HEK293 (cell line): Measurements from ENCODE around the gene USE1.

Experiments used
- CTCF ChIA-PET: fragments of 350-600 bp; formaldehyde crosslinking; extraction: SDS; loops from one replicate; lab custom pipeline; 2021; ENCODE audit warnings: antibody characterized with exemption; lab: Yijun Ruan, JAX
- POLR2A ChIA-PET: fragments of 300-600 bp; formaldehyde crosslinking; extraction: SDS; loops from one replicate; lab custom pipeline; 2020; ENCODE audit warnings: antibody characterized with exemption, inconsistent platforms; lab: Yijun Ruan, JAX
- H3K27ac ChIP-seq: fragments of 200-500 bp; sonication (Bioruptor generic); 2 replicates; pipeline ENCODE4 v1.5.1; 2014; ENCODE audit warnings: low read depth, low read length, control low read depth, inconsistent platforms; ENCODE audit errors: extremely low read depth
- H3K36me3 ChIP-seq, 2 experiments: fragments of 200-500 bp in 1 of 2; sonication (Bioruptor generic) in 1 of 2; 1 replicate in 1 of 2; 2 replicates in 1 of 2; pipeline ENCODE4 v1.5.1; 2014 to 2017; ENCODE audit warnings: inconsistent platforms in 2 of 2, low read length in 2 of 2; ENCODE audit not compliant: control insufficient read depth in 2 of 2, insufficient read depth in 1 of 2
- H3K4me1 ChIP-seq: fragments of 200-500 bp; sonication (Bioruptor generic); 2 replicates; pipeline ENCODE4 v1.5.1; 2014; ENCODE audit warnings: mild to moderate bottlenecking, low read length, inconsistent platforms; ENCODE audit not compliant: control insufficient read depth, insufficient read depth
- H3K4me3 ChIP-seq: 2 replicates; pipeline ENCODE4 v1.5.1; 2011; ENCODE audit warnings: low read depth, mild to moderate bottlenecking, control low read depth, low read length, moderate library complexity
- H3K9me3 ChIP-seq: fragments of 200-500 bp; sonication (Bioruptor generic); 2 replicates; pipeline ENCODE4 v1.5.1; 2014; ENCODE audit warnings: low read depth, low read length, inconsistent platforms; ENCODE audit not compliant: control insufficient read depth, insufficient read depth
- BCL11B ChIP-seq: fragments of 450-650 bp; formaldehyde crosslinking; IDR thresholded peaks from 2 replicates; pipeline ENCODE4 v1.5.1; 2016; ENCODE audit warnings: low read depth, missing biosample characterization, missing genetic modification characterization
- IKZF3 ChIP-seq: fragments of 450-650 bp; IDR thresholded peaks from 2 replicates; pipeline ENCODE4 v1.5.0; 2018; ENCODE audit warnings: missing biosample characterization, mild to moderate bottlenecking, missing genetic modification characterization, moderate library complexity
- INSM2 ChIP-seq: fragments of 450-650 bp; formaldehyde crosslinking; IDR thresholded peaks from 2 replicates; pipeline ENCODE4 v1.5.1; 2016; ENCODE audit warnings: missing biosample characterization, missing genetic modification characterization
- KLF1 ChIP-seq: fragments of 450-650 bp; formaldehyde crosslinking; IDR thresholded peaks from 2 replicates; pipeline ENCODE4 v1.5.1; 2016; ENCODE audit warnings: missing biosample characterization, missing genetic modification characterization
- KLF8 ChIP-seq: fragments of 450-650 bp; formaldehyde crosslinking; IDR thresholded peaks from 2 replicates; pipeline ENCODE4 v1.5.1; 2016; ENCODE audit warnings: missing biosample characterization, missing genetic modification characterization
- OSR2 ChIP-seq: fragments of 450-650 bp; formaldehyde crosslinking; IDR thresholded peaks from 2 replicates; pipeline ENCODE4 v1.5.1; 2016; ENCODE audit warnings: missing biosample characterization, missing genetic modification characterization
- PBX3 ChIP-seq: sonication (generic); formaldehyde crosslinking; IDR thresholded peaks from 2 replicates; pipeline ENCODE4 v1.8.1; 2022; ENCODE audit warnings: mild to moderate bottlenecking, moderate library complexity, missing genetic modification reagents
- WT1 ChIP-seq: fragments of 450-650 bp; formaldehyde crosslinking; IDR thresholded peaks from 2 replicates; pipeline ENCODE4 v1.5.1; 2016; ENCODE audit warnings: missing biosample characterization, missing genetic modification characterization
- YY1 ChIP-seq: fragments of 450-650 bp; formaldehyde crosslinking; IDR thresholded peaks from 2 replicates; pipeline ENCODE4 v1.5.1; 2018; ENCODE audit warnings: missing biosample characterization, missing genetic modification characterization
- YY2 ChIP-seq: fragments of 450-650 bp; formaldehyde crosslinking; IDR thresholded peaks from 2 replicates; pipeline ENCODE4 v1.5.1; 2016; ENCODE audit warnings: missing biosample characterization, missing genetic modification characterization
- ZBTB20 ChIP-seq: fragments of 450-650 bp; formaldehyde crosslinking; IDR thresholded peaks from 2 replicates; pipeline ENCODE4 v1.5.1; 2016; ENCODE audit warnings: missing biosample characterization, missing genetic modification characterization
- ZBTB8A ChIP-seq: fragments of 450-650 bp; formaldehyde crosslinking; IDR thresholded peaks from 2 replicates; pipeline ENCODE4 v1.5.1; 2016; ENCODE audit warnings: missing biosample characterization, missing genetic modification characterization
- ZFHX2 ChIP-seq: fragments of 450-650 bp; formaldehyde crosslinking; conservative IDR thresholded peaks from 2 replicates; pipeline ENCODE4 v1.5.1; 2016; ENCODE audit warnings: missing biosample characterization, missing genetic modification characterization
- ZNF18 ChIP-seq: fragments of 450-650 bp; formaldehyde crosslinking; IDR thresholded peaks from 2 replicates; pipeline ENCODE4 v1.5.1; 2016; ENCODE audit warnings: missing biosample characterization, missing genetic modification characterization
- ZNF37A ChIP-seq: fragments of 450-650 bp; IDR thresholded peaks from 2 replicates; pipeline ENCODE4 v1.5.1; 2018; ENCODE audit warnings: missing biosample characterization, missing genetic modification characterization
- ZNF433 ChIP-seq: fragments of 450-650 bp; formaldehyde crosslinking; IDR thresholded peaks from 2 replicates; pipeline ENCODE4 v1.5.1; 2016; ENCODE audit warnings: missing biosample characterization, missing genetic modification characterization, low read depth
- ZNF571 ChIP-seq: fragments of 450-650 bp; formaldehyde crosslinking; IDR thresholded peaks from 2 replicates; pipeline ENCODE4 v1.5.0; 2017; ENCODE audit warnings: missing biosample characterization, missing genetic modification characterization
- ZNF629 ChIP-seq: fragments of 450-650 bp; formaldehyde crosslinking; IDR thresholded peaks from 2 replicates; pipeline ENCODE4 v1.5.1; 2017; ENCODE audit warnings: missing biosample characterization, missing genetic modification characterization
- ZNF670 ChIP-seq: fragments of 450-650 bp; formaldehyde crosslinking; IDR thresholded peaks from 2 replicates; pipeline ENCODE4 v1.5.1; 2016; ENCODE audit warnings: missing biosample characterization, missing genetic modification characterization, low read depth
- ZNF777 ChIP-seq: fragments of 450-650 bp; formaldehyde crosslinking; IDR thresholded peaks from 2 replicates; pipeline ENCODE4 v1.5.1; 2017; ENCODE audit warnings: missing biosample characterization, missing genetic modification characterization, borderline replicate concordance
- ZXDB ChIP-seq: fragments of 450-650 bp; formaldehyde crosslinking; IDR thresholded peaks from 2 replicates; pipeline ENCODE4 v1.5.1; 2016; ENCODE audit warnings: missing biosample characterization, missing genetic modification characterization

The USE1 gene

DNA sequence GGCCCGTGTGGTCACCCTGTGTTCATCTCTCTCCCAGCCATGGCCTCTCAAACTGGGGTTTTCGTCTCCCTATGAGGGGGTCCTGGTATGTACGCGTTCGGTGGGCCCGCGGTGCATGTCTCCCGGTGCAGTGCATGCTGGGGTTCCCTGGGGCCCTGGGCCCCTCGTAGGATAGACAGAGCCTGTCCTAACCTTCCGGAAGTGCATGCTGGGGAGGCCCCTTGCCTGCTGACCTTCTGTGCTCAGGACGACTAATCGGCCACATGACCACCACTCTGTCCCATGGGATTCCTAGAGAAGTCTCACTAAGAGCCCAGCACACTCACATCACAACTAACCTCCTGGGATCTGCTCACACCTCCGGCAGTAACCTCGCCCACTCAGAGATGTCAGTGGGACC, 4.9 kb upstream of the USE1 start (continued):
- TF ChIP-seq ZNF18 (tag by site-specific recombination) (no peak), KLF8 (tag by site-specific recombination) (no peak), ZNF571 (tag by site-specific recombination) (no peak), KLF1 (no peak), ZXDB (tag by site-specific recombination) (no peak), ZNF670 (no peak), ZFHX2 (tag by site-specific recombination) (no peak), ZNF433 (tag by site-specific recombination) (no peak), INSM2 (tag by site-specific recombination) (no peak), YY1 (tag by site-specific recombination) (no peak), ZNF777 (tag by site-specific recombination) (no peak)

DNA sequence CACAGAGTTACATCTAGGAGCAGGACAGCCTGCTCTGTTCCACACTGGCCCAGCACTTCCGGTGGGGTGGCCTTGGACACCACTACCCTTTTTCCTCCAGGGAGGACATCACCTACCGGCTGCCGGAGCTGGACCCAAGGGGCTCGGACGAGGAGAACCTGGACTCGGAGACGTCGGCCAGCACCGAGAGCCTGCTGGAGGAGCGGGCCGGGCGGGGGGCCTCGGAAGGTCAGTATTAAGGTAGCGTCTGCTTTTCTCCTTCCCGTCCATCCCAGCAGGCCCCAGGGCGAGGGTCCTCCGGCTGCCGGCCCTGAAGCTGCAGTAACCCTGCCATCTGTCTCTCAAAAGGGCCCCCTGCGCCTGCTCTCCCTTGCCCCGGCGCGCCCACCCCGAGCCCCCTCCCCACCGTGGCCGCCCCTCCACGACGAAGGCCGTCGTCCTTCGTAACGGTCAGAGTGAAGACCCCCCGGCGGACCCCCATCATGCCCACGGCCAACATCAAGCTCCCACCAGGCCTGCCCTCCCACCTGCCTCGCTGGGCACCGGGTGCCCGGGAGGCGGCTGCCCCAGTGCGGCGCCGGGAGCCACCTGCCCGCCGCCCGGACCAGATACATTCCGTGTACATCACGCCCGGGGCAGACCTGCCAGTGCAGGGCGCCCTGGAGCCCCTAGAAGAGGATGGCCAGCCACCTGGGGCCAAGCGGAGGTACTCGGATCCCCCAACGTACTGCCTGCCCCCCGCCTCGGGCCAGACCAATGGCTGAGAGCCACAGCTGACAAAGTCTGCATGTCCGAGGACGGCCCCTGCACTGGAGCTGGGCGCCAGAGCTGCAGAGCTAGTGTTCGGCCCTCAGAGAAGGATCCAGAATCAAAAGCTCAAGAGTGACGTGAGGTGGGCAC, 3.4 kb upstream of the USE1 start:
- no peaks in the 10 kb centered on the region for H3K4me1 ChIP-seq
- H3K4me3 ChIP-seq = no peak overlapping the region
- POLR2A ChIA-PET = interaction anchor here (0.5 to 1.0 kb wide), 2 partner anchors 12 to 15 kb away, joined by 3 read pairs; partner anchors contain the start of gene OCEL1
- no peaks in the 10 kb centered on the region for H3K9me3 ChIP-seq
- TF ChIP-seq OSR2 (tag by site-specific recombination) (no peak), INSM2 (tag by site-specific recombination) (no peak), WT1 (tag by site-specific recombination) (no peak), ZBTB20 (tag by site-specific recombination) (no peak), IKZF3 (tag by site-specific recombination) (no peak), PBX3 (no peak), ZBTB8A (tag by site-specific recombination) (no peak), BCL11B (no peak), ZNF777 (tag by site-specific recombination) (no peak), ZNF571 (tag by site-specific recombination) (no peak), KLF1 (no peak), ZNF629 (tag by site-specific recombination) (no peak), ZNF37A (tag by site-specific recombination) (no peak), YY2 (tag by site-specific recombination) (no peak)
- TF ChIP-seq, all 188 proteins: peak for 0
- Histone ChIP-seq H3K27ac (no peak overlapping the region), H3K36me3 (peaks cover 0 to 14% of the 10 kb centered on the region in 2 experiments; a peak in 1 of 3 replicates)
- CTCF ChIA-PET = no interaction called here
